Activated naive CD4-positive, alpha-beta T cell treated with anti-CD3 and anti-CD28 coated beads, Interleukin-2, amount 10 ng/mL, durations not matched to agents 7 days and 5 days (primary cell): ENCODE data around the gene PRX.

Experiments used
- CTCF ChIA-PET: fragments of 350-600 bp; sonication (Branson Sonifier 250); formaldehyde crosslinking; loops from one replicate; lab custom pipeline; 2021; ENCODE audit warnings: antibody characterized with exemption; lab: Charles Lee
- DNase-seq: peaks from one replicate; pipeline ENCODE4 v3.0.0-alpha.2; 2020
- H3K27ac Mint-ChIP-seq: one replicate; pipeline ENCODE4 v1.8.0; 2021; ENCODE audit warnings: mild to moderate bottlenecking, moderate library complexity, mixed read lengths
- H3K27me3 Mint-ChIP-seq: one replicate; pipeline ENCODE4 v1.8.0; 2021; ENCODE audit warnings: mild to moderate bottlenecking, mixed read lengths
- H3K36me3 Mint-ChIP-seq: one replicate; pipeline ENCODE4 v1.8.0; 2021; ENCODE audit warnings: mixed read lengths
- H3K4me1 Mint-ChIP-seq: one replicate; pipeline ENCODE4 v1.8.0; 2021; ENCODE audit warnings: mixed read lengths
- H3K4me3 Mint-ChIP-seq: one replicate; pipeline ENCODE4 v1.8.0; 2021; ENCODE audit warnings: mild to moderate bottlenecking, moderate library complexity, mixed read lengths
- H3K9me3 Mint-ChIP-seq: one replicate; pipeline ENCODE4 v1.8.0; 2021; ENCODE audit warnings: mixed read lengths

PRX gene

DNA sequence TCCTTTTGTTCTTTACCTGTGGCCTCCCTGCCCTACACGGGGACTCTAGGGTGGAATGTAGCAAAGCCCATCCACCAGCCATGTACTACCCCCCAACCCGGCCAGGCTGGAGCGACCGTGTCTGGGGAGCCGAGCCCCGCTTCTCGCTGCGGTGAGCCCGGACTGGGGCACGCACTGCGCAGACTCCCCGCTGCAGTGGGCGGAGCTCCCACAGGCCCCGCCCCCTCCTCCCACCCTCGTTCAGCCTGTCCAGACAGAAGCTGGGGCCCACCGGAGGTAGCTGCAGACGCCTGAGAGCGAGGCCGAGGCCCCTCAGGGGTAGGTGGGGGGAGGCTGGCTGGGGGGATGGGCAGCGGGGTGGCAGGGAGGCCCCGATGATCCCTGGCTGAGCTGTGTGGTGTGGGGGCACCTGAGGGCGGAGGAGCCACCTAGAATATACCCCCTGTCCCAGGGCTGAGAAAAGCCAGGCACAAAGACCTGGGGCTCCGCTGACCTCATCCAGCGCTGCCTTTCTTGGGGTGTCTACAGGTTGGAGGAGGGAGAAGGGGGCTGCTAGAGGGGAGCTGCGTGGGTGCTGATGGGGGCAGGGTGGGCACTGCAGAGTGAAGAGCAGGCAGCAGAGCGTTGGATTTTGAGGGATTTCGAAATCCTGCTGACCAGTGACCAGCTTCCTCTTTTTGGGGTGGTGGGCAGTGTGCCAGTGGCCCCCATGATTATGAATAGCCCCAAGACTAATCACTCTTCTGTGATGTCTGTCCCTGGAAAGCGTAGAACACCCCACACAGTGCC lies 47.4 kb downstream of the PRX start:
- peaks cover 9% of the 10 kb centered on the region for H3K36me3 Mint-ChIP-seq
- peaks cover 25% of the 10 kb centered on the region for H3K4me1 Mint-ChIP-seq
- DNase-seq, result peak; percentile 50
- CTCF ChIA-PET, result interaction anchor here (0.9 kb wide), 1 partner anchor 55 kb away, joined by 3 read pairs; no protein-coding TSS in a partner anchor
- H3K4me3 Mint-ChIP-seq, result peak overlapping the region; percentile 15
- no peaks in the 10 kb centered on the region for H3K9me3 Mint-ChIP-seq
- no peaks in the 10 kb centered on the region for H3K27me3 Mint-ChIP-seq
- H3K27ac Mint-ChIP-seq, result no peak overlapping the region

DNA sequence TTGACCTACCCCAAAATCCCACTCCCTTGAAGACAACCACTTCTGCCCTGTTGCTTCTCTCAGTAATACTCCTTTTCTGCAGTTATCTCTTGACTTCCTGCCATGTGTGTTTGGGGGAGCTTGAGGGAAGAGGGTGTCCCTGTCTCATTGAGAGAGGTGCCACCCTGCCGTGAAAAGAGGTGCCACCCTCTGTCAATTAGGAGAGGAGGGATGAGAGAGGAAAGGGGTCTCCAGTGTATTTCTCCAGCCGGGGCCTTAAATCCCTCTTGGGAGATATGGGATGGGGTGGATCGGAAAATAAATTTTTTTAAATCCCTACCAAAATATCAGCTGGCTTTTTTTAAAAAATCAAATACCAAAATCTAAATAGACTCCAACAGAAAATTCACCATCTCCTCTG lies 48.2 kb downstream of the PRX start:
- H3K27ac Mint-ChIP-seq, result no peak overlapping the region
- H3K4me1 Mint-ChIP-seq, result peaks cover 25% of the 10 kb centered on the region
- no peaks in the 10 kb centered on the region for H3K27me3 Mint-ChIP-seq
- H3K9me3 Mint-ChIP-seq, result no peaks in the 10 kb centered on the region
- no peak overlapping the region for H3K4me3 Mint-ChIP-seq
- CTCF ChIA-PET, result interaction anchor here (0.9 kb wide), 1 partner anchor 56 kb away, joined by 3 read pairs; no protein-coding TSS in a partner anchor
- DNase-seq, result no peak
- H3K36me3 Mint-ChIP-seq, result peaks cover 7% of the 10 kb centered on the region

DNA sequence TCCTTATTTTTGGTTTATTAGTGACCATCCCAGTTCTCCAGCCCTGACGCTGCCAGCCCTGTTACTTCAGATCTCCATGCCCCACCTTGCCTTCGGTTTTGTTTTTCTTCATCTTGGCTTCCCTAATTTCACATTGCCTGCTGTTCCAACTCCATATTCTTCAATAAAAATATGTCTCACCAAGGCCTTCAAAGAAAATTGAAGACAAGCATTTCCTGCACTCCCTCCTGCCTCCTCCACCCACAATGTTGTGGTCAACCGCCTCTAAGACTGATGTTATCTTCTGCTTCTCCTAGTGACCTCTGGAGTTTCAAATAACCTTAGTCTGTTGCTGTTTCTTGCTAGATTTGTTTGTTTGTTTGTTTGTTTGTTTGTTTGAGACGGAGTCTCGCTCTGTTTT lies 50.1 kb downstream of the PRX start:
- CTCF ChIA-PET, result no interaction called here
- H3K4me1 Mint-ChIP-seq, result peaks cover 25% of the 10 kb centered on the region
- no peak overlapping the region for H3K4me3 Mint-ChIP-seq
- H3K9me3 Mint-ChIP-seq, result no peaks in the 10 kb centered on the region
- no peaks in the 10 kb centered on the region for H3K27me3 Mint-ChIP-seq
- H3K36me3 Mint-ChIP-seq, result peaks cover 6% of the 10 kb centered on the region
- peak overlapping the region; percentile 2 for H3K27ac Mint-ChIP-seq
- DNase-seq, result peak; percentile 45

DNA sequence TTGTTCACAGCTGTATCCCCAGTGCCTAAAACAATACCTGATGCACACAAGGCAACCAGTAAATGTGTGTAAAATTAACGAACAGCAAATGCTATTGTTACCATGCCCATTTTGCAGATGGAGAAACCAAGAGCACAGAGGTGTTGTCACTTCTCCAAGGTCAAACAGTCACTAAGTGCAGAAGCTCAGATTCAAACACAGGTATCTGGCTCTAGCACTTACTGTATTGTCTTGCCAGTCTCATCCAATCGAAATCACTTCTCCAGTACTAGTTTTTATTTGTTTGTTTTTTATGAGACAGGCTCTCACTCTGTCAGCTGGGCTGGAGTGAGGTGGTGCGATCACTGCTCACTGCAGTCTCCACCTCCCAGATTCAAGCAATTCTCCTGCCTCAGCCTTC lies 51.0 kb downstream of the PRX start:
- DNase-seq, result no peak
- Mint-ChIP-seq H3K4me1 (peaks cover 25% of the 10 kb centered on the region), H3K27me3 (no peaks in the 10 kb centered on the region), H3K9me3 (no peaks in the 10 kb centered on the region), H3K27ac (no peak overlapping the region), H3K4me3 (no peak overlapping the region), H3K36me3 (peaks cover 4% of the 10 kb centered on the region)
- CTCF ChIA-PET, result no interaction called here

DNA sequence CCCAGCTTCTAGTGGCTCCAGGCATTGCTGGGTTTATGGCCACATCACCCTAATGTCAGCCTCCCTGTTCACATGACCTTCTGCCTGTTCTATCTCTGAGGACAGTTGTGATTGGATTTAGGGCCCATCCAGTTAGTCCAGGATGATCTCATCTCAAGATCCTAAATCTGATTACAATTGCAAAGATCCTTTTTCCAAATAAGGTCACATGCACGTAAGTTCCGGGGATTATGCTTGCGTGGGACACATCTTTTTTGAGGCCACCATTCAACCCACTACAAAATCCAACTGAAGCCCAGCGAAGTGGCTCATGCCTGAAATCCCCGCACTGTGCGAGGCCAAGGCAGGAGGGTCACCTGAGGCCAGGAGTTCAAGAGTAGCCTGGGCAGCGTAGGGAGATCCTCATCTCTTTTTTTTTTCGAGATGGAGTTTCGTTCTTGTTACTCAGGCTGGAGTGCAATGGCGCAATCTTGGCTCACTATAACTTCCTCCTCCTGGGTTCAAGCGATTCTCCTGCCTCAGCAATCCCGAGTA lies 52.4 kb downstream of the PRX start:
- Mint-ChIP-seq H3K9me3 (no peaks in the 10 kb centered on the region), H3K36me3 (peaks cover 4% of the 10 kb centered on the region), H3K4me1 (peaks cover 27% of the 10 kb centered on the region), H3K27me3 (no peaks in the 10 kb centered on the region), H3K4me3 (no peak overlapping the region), H3K27ac (no peak overlapping the region)
- DNase-seq, result no peak
- CTCF ChIA-PET, result no interaction called here

DNA sequence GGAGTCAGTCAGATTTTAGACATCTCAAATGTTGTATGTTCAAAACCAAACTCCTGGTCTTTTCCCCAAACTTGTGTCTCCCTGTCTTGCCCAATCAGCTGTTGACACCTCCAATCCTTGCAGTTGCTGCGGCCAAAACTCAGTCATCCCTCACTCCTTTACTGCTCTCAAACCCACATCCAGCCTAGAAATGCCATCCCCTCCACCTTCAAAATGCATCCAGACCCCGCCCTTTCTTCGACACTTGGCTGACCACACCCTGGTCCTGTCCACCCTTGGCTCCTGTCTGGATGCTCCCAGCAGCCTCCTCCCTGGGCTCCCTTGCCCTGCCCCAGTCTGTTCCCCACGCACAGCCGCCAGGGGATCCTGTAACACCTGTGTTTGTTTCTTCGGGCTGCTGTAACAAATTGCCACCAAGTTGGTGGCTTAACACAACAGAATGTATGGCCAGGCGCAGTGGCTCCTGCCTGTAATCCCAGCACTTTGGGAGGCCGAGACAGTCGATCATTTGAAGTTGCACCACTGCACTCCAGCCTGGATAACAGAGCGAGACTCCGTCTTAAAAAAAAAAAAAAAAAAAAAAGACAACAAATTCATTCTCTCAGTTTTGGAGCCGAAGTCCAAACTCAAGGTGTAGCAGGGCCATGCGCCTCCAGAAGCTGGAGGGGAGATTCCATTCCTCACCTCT lies 53.0 kb downstream of the PRX start:
- CTCF ChIA-PET, result no interaction called here
- Mint-ChIP-seq H3K4me1 (peaks cover 24% of the 10 kb centered on the region), H3K36me3 (peaks cover 4% of the 10 kb centered on the region), H3K27ac (no peak overlapping the region), H3K27me3 (no peaks in the 10 kb centered on the region), H3K9me3 (no peaks in the 10 kb centered on the region), H3K4me3 (no peak overlapping the region)
- no peak for DNase-seq

DNA sequence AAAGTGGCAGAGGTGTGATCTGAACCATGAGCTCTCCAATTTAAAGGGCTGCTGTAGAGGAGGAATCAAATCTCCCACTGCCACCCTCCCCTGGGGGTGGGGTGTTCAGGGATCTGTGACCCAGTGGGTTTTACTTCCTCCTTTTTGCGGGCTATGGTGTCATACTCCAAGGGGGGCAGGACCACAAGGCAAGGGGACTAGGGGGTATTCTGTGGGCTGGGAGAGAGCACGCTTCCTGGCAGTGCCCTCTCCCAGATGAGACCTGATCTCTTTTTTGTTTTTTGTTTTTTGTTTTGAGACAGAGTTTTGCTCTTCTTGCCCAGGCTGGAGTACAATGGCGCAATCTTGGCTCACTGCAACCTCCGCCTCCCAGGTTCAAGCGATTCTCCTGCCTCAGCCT lies 54.4 kb downstream of the PRX start:
- CTCF ChIA-PET, result no interaction called here
- no peak overlapping the region for H3K4me3 Mint-ChIP-seq
- H3K27me3 Mint-ChIP-seq, result no peaks in the 10 kb centered on the region
- no peak overlapping the region for H3K27ac Mint-ChIP-seq
- no peaks in the 10 kb centered on the region for H3K9me3 Mint-ChIP-seq
- H3K4me1 Mint-ChIP-seq, result peaks cover 17% of the 10 kb centered on the region
- peaks cover 2% of the 10 kb centered on the region for H3K36me3 Mint-ChIP-seq
- DNase-seq, result no peak

DNA sequence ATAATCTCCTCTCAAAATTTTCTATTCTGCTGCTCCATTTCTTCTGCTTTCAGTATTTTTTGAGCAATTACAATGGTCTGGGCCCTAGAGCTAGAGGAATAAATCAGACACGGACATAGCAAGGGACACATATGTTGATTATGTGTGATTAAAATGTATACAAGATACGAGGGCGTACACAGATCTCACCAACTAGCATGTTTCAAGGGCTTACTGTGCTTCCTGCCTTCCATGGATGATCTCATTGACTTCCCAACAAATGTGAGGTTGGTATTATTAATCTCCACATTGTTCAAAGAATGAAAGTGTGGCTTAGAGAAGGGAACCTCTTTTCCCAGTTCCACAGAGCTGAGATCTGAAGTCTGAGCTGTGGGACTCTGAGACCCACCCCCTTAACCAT lies 55.5 kb downstream of the PRX start:
- Mint-ChIP-seq H3K27ac (no peak overlapping the region), H3K9me3 (no peaks in the 10 kb centered on the region), H3K27me3 (no peaks in the 10 kb centered on the region), H3K4me1 (peaks cover 7% of the 10 kb centered on the region), H3K36me3 (no peaks in the 10 kb centered on the region), H3K4me3 (no peak overlapping the region)
- CTCF ChIA-PET, result no interaction called here
- DNase-seq, result no peak

DNA sequence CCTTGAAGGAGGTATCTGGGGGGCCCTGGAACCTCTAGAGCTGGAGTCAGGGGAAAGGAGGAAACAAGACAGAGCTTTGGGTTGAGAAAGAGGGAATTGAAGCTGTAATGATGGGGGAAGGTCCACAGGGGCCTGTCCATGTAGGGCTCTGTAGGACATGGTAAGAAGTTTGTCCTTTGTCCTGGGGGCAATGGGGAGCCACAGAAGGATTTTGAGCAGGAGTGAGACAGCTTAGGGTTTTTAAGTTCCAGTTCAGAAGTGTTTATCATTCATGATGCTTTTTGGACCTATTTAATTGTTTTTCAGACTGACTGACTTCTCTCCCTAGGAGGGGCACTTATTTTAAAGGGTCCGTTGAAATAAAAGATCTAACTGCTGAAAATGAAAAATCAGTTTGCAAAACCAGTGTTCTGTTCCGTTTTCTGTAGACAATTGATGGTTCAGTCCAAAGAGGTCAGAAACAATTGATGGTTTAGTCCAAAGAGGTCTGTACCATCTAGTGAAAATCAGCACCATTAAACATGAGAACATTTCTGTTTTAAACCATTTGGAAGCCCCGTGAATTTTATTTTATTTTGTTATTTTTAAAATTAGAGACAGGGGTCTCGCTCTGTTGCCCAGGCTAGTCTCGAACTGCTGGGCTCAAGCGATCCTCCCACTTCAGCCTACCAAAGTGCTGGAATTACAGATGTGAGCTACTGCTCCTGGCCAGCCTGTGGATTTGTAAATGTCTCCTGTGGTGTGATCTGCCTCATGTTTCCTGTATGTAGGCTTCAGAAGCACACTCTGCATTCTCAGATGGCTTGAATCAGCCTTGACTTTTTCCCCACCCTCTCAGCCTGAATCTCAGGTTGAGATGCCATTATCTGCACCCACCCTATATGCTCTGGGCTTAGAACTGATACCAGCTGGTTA lies 56.2 kb downstream of the PRX start:
- Mint-ChIP-seq H3K4me1 (peaks cover 3% of the 10 kb centered on the region), H3K27ac (no peak overlapping the region), H3K36me3 (no peaks in the 10 kb centered on the region), H3K9me3 (no peaks in the 10 kb centered on the region), H3K4me3 (no peak overlapping the region), H3K27me3 (no peaks in the 10 kb centered on the region)
- DNase-seq, result no peak
- CTCF ChIA-PET, result no interaction called here

DNA sequence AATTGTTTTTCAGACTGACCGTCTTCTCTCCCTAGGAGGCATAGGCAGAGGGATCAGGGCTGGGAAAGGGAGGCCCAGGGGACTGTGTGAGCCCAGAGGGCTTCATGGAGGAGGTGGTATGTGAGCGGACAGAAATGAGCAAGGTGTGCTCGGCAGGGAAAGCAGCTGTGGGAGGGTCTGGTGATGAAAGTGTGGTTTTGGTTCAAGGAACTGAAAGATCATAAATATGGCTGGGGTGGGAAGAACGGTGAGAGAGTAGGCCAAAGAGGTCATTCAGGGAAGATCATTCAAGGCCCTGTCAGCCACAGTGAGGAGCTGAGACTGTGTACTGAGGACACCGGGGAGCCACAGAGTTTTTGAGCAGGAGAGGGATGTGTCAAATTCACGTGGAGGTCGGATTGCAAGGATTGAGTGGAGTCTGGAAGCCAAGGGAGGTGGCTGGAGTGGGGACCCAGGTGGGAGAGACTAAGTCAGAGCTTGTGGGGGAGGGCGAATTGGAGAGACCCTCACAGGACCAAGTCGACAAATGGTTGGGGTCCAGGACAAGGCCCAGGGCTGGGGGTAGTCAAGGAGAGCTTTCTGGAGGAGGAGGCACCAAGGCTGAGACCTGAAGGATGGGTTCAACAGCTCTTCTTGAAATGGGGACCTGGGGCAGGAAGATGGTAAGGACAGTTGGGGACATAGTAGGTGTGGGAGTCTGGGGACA lies 57.0 kb downstream of the PRX start:
- Mint-ChIP-seq H3K9me3 (no peaks in the 10 kb centered on the region), H3K36me3 (no peaks in the 10 kb centered on the region), H3K27ac (no peak overlapping the region), H3K4me3 (no peak overlapping the region), H3K27me3 (no peaks in the 10 kb centered on the region), H3K4me1 (peaks cover 6% of the 10 kb centered on the region)
- no peak for DNase-seq
- CTCF ChIA-PET, result no interaction called here

DNA sequence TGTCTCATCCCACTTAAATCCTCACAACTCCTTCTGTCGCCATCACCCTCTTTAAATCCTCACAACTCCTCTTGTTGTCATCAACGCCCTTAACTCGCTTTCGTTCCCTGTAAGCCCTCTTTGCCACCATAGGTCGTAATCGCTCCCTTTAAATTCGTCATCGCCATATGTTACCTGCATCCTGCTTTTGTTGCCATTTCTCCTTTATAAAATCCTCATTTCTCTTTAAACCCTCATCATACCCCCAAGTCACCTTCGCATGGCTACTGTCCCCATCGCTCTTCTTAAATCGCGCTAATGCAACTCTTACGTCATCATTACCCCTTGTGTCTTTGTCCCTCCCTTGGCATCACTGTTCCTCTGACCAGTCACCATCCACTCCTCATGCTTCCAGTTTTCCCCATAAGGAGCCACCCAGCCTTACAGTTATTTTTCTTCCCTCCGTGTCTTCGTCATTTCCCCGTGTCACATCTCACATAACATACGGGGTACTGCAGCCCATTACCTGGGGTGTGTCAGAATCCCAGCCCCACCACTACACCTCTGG lies 64.1 kb downstream of the PRX start:
- CTCF ChIA-PET, result no interaction called here
- Mint-ChIP-seq H3K27ac (peak overlapping the region; percentile 87), H3K4me3 (peak overlapping the region; percentile 80), H3K9me3 (no peaks in the 10 kb centered on the region), H3K36me3 (peaks cover 5% of the 10 kb centered on the region), H3K27me3 (peaks cover 4% of the 10 kb centered on the region), H3K4me1 (peaks cover 35% of the 10 kb centered on the region)
- peak; percentile 24 for DNase-seq

DNA sequence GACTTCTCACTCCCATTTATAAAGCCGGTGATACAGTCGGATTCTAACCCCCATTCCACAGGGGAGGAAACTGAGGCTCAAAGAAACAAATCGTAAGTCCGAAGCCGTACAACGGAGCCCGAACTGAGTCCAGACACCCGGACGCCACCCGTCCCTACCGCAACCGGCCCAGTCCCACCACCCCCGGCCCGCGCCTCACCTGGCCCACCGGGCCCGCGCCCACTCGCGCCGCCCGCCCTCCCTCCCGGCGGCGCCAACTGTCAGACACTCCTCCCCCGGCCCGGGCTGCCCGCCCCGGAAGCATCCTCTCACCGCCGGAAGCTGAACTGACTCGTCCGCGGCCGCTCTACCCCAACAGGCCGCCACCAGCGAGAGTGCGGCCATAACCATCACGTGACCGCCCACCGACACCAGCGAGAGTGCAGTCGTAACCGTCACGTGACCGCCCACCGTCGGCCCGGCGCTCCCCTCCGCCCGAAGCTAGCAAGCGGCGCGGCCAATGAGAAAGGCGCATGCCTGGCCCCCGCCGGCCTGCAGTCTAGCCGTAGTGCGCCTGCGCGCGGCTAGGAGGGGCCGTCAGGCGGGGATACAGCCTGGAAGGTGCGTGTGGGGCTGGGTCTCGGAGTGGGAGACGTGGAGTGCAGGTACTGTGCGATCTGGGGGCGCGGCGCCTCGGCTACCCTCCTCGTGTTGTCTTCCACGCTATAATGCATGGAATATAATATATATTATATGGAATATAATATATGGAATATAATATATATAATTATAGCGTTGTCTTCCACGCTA lies 64.9 kb downstream of the PRX start, which contains the start of the genes C19orf47 and PLD3:
Gene C19orf47, minus strand, starts transcription at position 273 of the 789 bp plus-strand sequence. CDS start 6,540 bp downstream, outside the sequence.
Gene PLD3, plus strand, starts transcription at position 571 of the 789 bp plus-strand sequence. CDS start 17,789 bp downstream, outside the sequence.
- Mint-ChIP-seq H3K4me1 (peaks cover 35% of the 10 kb centered on the region), H3K27ac (peak within 1 kb of the TSS; percentile 87), H3K4me3 (peak within 1 kb of the TSS; percentile 80), H3K9me3 (no peaks in the 10 kb centered on the region), H3K27me3 (peaks cover 4% of the 10 kb centered on the region), H3K36me3 (peaks cover 5% of the 10 kb centered on the region)
- CTCF ChIA-PET, result no interaction called here
- DNase-seq, result peak; percentile 99
